ENCODE data around the gene C19orf25. TPM values are rescaled to one million over a fixed set of nuclear protein-coding genes. Genes with fewer than 3 reads are reported as not detected.

Gene C19orf25
- total and polyA plus RNA-seq, 9 of the 15 experiments (the other 6 are each of a cell fraction or from before 2014, with no cell fraction given): 0.79 to 96.0 (median 36.1) TPM

GRCh38 chr19:1503089-1503924, 24.3 kb upstream of the C19orf25 start (continued):
- TF ChIP-seq, protein P1, sequence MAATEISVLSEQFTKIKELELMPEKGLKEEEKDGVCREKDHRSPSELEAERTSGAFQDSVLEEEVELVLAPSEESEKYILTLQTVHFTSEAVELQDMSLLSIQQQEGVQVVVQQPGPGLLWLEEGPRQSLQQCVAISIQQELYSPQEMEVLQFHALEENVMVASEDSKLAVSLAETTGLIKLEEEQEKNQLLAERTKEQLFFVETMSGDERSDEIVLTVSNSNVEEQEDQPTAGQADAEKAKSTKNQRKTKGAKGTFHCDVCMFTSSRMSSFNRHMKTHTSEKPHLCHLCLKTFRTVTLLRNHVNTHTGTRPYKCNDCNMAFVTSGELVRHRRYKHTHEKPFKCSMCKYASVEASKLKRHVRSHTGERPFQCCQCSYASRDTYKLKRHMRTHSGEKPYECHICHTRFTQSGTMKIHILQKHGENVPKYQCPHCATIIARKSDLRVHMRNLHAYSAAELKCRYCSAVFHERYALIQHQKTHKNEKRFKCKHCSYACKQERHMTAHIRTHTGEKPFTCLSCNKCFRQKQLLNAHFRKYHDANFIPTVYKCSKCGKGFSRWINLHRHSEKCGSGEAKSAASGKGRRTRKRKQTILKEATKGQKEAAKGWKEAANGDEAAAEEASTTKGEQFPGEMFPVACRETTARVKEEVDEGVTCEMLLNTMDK (IDR thresholded peaks at IDR 0.05; ENCODE audit: borderline replicate concordance, insufficient read depth, low read depth, low read length, poor library complexity, severe bottlenecking): peak; percentile 75
- TF ChIP-seq ELF4 (CRISPR knock-in tag; IDR thresholded peaks at IDR 0.05) (0 out of 2 replicates have a peak, but pooled peaks have one; percentile 47), ZNF431 (CRISPR knock-in tag; IDR thresholded peaks at IDR 0.05) (peak; percentile 28; the same call in 1 of the 2 replicates), YBX1 (IDR thresholded peaks at IDR 0.05) (no peak), MTA3 (IDR thresholded peaks at IDR 0.05; ENCODE audit: borderline replicate concordance) (peak; percentile 92), KDM1A (IDR thresholded peaks at IDR 0.05) (0 out of 4 replicates have a peak, but pooled peaks of 1 of the 2 experiments have one; percentile 16), ZBTB1 (CRISPR knock-in tag; IDR thresholded peaks at IDR 0.05; ENCODE audit: borderline replicate concordance, low read depth) (0 out of 2 replicates have a peak, but pooled peaks have one; percentile 56), ATF1 (CRISPR knock-in tag; IDR thresholded peaks at IDR 0.05) (no peak), ATF1 (tag; IDR thresholded peaks at IDR 0.05) (peak; percentile 66; the same call in 1 of the 2 replicates), CBX1 (IDR thresholded peaks at IDR 0.05; ENCODE audit: low read depth) (peak; percentile 72; the same call in 1 of the 2 replicates), IRF2 (CRISPR knock-in tag; IDR thresholded peaks at IDR 0.05) (no peak), ETV5 (CRISPR knock-in tag; IDR thresholded peaks at IDR 0.05; ENCODE audit: low read depth) (0 out of 2 replicates have a peak, but pooled peaks have one; percentile 57), SETDB1 (IDR thresholded peaks at IDR 0.05; ENCODE audit: low read length) (no peak), ZNF384 (IDR thresholded peaks at IDR 0.05; ENCODE audit: low read depth, low read length) (no peak), NRF1 (conservative IDR thresholded peaks at IDR 0.05 in 1 of 2, IDR thresholded peaks at IDR 0.05 in 1 of 2) (peak; percentile 33 to 58; a peak in 3 of 4 replicates)
- TF ChIP-seq, protein P2, sequence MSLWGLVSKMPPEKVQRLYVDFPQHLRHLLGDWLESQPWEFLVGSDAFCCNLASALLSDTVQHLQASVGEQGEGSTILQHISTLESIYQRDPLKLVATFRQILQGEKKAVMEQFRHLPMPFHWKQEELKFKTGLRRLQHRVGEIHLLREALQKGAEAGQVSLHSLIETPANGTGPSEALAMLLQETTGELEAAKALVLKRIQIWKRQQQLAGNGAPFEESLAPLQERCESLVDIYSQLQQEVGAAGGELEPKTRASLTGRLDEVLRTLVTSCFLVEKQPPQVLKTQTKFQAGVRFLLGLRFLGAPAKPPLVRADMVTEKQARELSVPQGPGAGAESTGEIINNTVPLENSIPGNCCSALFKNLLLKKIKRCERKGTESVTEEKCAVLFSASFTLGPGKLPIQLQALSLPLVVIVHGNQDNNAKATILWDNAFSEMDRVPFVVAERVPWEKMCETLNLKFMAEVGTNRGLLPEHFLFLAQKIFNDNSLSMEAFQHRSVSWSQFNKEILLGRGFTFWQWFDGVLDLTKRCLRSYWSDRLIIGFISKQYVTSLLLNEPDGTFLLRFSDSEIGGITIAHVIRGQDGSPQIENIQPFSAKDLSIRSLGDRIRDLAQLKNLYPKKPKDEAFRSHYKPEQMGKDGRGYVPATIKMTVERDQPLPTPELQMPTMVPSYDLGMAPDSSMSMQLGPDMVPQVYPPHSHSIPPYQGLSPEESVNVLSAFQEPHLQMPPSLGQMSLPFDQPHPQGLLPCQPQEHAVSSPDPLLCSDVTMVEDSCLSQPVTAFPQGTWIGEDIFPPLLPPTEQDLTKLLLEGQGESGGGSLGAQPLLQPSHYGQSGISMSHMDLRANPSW (CRISPR knock-in tag; IDR thresholded peaks at IDR 0.05): 0 out of 2 replicates have a peak, but pooled peaks have one; percentile 27
- TF ChIP-seq, protein P3, sequence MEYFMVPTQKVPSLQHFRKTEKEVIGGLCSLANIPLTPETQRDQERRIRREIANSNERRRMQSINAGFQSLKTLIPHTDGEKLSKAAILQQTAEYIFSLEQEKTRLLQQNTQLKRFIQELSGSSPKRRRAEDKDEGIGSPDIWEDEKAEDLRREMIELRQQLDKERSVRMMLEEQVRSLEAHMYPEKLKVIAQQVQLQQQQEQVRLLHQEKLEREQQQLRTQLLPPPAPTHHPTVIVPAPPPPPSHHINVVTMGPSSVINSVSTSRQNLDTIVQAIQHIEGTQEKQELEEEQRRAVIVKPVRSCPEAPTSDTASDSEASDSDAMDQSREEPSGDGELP (CRISPR knock-in tag; IDR thresholded peaks at IDR 0.05; ENCODE audit: borderline replicate concordance): peak; percentile 89
- TF ChIP-seq, protein P4, sequence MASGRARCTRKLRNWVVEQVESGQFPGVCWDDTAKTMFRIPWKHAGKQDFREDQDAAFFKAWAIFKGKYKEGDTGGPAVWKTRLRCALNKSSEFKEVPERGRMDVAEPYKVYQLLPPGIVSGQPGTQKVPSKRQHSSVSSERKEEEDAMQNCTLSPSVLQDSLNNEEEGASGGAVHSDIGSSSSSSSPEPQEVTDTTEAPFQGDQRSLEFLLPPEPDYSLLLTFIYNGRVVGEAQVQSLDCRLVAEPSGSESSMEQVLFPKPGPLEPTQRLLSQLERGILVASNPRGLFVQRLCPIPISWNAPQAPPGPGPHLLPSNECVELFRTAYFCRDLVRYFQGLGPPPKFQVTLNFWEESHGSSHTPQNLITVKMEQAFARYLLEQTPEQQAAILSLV (tag; IDR thresholded peaks at IDR 0.05): no peak

All from K562 (cell line).